Peyer's patch (tissue), 4 donors: ENCODE results near the gene ALS2CL. TPM values are rescaled to one million over a fixed set of nuclear protein-coding genes. Genes with fewer than 3 reads are reported as not detected.

Experiments used
- DNase-seq, 3 donors: peaks; one replicate each; pipeline ENCODE4 v3.0.0-alpha.2; 2017 to 2019
- H3K27ac ChIP-seq, 4 donors: fragments of 200-600 bp; sonication (generic); one replicate each; pipeline ENCODE4 v1.5.1; 2016 to 2019
- H3K27me3 ChIP-seq, 2 donors: fragments of 200-600 bp; sonication (generic); one replicate each; pipeline ENCODE4 v1.5.1; 2019
- H3K36me3 ChIP-seq, 3 donors: fragments of 200-600 bp; sonication (generic); one replicate each; pipeline ENCODE4 v1.5.1; 2016 to 2019
- H3K4me1 ChIP-seq, 4 donors: fragments of 200-600 bp; sonication (generic); one replicate each; pipeline ENCODE4 v1.5.1; 2016 to 2019
- H3K4me3 ChIP-seq, 4 donors: fragments of 200-600 bp; sonication (generic); 1 replicate in 3 of 4; 2 replicates in 1 of 4; pipeline ENCODE4 v1.5.1; 2016 to 2019; ENCODE audit warnings: mild to moderate bottlenecking in 1 of 4
- H3K9me3 ChIP-seq, 4 donors: fragments of 200-600 bp; sonication (generic); one replicate each; pipeline ENCODE4 v1.5.1; 2016 to 2019; ENCODE audit warnings: mild to moderate bottlenecking in 1 of 4
- CTCF ChIP-seq, 6 experiments: fragments of 450-650 bp in 4 of 6; fragments of 200-600 bp in 2 of 6; sonication (generic) in 1 of 6; IDR thresholded peaks; one replicate each; pipeline ENCODE4 v1.5.1; 2017 to 2019; ENCODE audit warnings: antibody characterized with exemption in 6 of 6, mild to moderate bottlenecking in 3 of 6, moderate library complexity in 1 of 6
- POLR2A ChIP-seq, 2 donors: fragments of 450-650 bp; IDR thresholded peaks; one replicate each; pipeline ENCODE4 v1.5.1; 2017; ENCODE audit warnings: antibody characterized with exemption in 2 of 2, mild to moderate bottlenecking in 2 of 2, moderate library complexity in 2 of 2
- total RNA-seq, 4 donors: library from RNA; depleted of rRNA; stranded (reverse); fragments of >200 nt; gene quantifications; one replicate each; pipeline ENCODE4 v1.1.0, GENCODE V29; 2016

ALS2CL gene
- total RNA-seq, 4 donors from 2014 or later, result 64.3 to 113 (median 82.7) TPM

- TF ChIP-seq POLR2A (IDR thresholded peaks at IDR 0.05), result no peak
- no peak for TF ChIP-seq CTCF (IDR thresholded peaks at IDR 0.05)
- H3K27ac ChIP-seq, result peak overlapping the region in 3 of 4 donors; percentile 38 to 58 (median 55)
- H3K4me3 ChIP-seq, result peak overlapping the region in 3 of 4 donors; percentile 12 to 25 (median 14)
- DNase-seq, result no peak
- no peaks in the 10 kb centered on the region for H3K4me1 ChIP-seq
- H3K27me3 ChIP-seq, result no peaks in the 10 kb centered on the region
- H3K9me3 ChIP-seq, result no peaks in the 10 kb centered on the region
- peaks cover 0 to 3% (median 0%) of the 10 kb centered on the region in 3 donors for H3K36me3 ChIP-seq
These were observed 16.7 kb downstream of the ALS2CL start for GRCh38 chr3:46676601-46677410.

DNA sequence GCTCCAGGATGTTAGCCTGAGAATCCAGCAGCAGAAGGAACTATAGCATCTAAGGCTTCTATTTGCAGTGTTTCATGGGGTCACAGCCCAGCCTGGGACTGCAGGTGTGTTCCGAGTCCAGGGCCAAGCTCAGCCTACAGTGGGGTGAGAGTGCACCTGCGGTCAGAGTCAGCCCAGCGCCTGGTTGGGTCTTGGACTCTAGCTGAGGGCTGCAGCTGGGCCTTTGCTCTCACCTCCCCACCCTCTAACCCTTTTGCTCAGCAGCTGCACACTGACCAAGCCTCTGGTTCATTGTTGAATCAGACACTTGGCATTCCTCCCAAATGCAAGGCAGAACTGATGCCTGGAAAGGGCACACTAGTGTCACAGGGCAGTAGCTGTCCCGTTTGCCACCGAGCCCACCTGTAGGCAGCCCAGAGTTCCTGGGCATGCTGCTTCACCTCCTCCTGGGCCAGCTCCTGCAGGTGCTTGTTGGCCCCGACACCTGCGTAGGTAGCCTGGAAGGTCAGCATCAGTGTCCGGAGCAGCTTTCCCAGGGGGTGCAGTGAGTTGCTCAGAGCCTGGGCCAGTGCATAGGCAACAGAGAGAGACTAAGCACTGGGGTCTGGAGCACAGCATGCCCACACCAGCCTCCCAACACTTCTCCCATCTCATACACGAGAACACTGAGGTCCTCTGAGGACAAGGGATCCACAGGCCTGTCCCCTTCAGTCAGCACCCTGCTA lies 17.5 kb downstream of the ALS2CL start:
- TF ChIP-seq POLR2A (IDR thresholded peaks at IDR 0.05), result no peak
- TF ChIP-seq CTCF (IDR thresholded peaks at IDR 0.05), result no peak
- H3K36me3 ChIP-seq, result peaks cover 0 to 3% (median 0%) of the 10 kb centered on the region in 3 donors
- no peaks in the 10 kb centered on the region for H3K9me3 ChIP-seq
- H3K27ac ChIP-seq, result no peak overlapping the region
- no peak overlapping the region for H3K4me3 ChIP-seq
- no peaks in the 10 kb centered on the region for H3K27me3 ChIP-seq
- H3K4me1 ChIP-seq, result no peaks in the 10 kb centered on the region
- DNase-seq, result peak in 1 of 3 donors; percentile 34

DNA sequence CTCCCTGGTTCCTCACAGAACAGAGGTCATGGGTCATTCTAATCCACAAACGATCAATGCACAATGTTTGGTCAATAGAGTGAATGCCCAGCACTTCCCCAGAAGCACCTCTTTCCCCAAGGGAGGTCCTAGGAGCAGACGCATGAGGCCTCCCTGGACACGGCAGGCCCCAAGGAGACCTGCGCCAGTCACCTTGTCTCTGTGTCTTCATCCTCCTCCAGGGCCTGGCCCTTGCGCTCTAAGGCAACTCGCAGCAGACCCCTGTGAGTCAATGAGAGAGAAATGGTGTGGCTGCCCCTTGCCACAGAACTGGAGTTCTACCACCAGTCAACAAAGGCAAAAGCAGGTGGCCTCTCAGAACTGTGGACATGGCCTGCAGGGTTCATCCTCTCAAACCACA lies 18.1 kb downstream of the ALS2CL start:
- Histone ChIP-seq H3K36me3 (peaks cover 0 to 3% (median 0%) of the 10 kb centered on the region in 3 donors), H3K27me3 (no peaks in the 10 kb centered on the region), H3K9me3 (no peaks in the 10 kb centered on the region), H3K27ac (no peak overlapping the region), H3K4me3 (no peak overlapping the region), H3K4me1 (no peaks in the 10 kb centered on the region)
- no peak for TF ChIP-seq POLR2A (IDR thresholded peaks at IDR 0.05)
- no peak for TF ChIP-seq CTCF (IDR thresholded peaks at IDR 0.05)
- DNase-seq, result peak in 1 of 3 donors; percentile 38

DNA sequence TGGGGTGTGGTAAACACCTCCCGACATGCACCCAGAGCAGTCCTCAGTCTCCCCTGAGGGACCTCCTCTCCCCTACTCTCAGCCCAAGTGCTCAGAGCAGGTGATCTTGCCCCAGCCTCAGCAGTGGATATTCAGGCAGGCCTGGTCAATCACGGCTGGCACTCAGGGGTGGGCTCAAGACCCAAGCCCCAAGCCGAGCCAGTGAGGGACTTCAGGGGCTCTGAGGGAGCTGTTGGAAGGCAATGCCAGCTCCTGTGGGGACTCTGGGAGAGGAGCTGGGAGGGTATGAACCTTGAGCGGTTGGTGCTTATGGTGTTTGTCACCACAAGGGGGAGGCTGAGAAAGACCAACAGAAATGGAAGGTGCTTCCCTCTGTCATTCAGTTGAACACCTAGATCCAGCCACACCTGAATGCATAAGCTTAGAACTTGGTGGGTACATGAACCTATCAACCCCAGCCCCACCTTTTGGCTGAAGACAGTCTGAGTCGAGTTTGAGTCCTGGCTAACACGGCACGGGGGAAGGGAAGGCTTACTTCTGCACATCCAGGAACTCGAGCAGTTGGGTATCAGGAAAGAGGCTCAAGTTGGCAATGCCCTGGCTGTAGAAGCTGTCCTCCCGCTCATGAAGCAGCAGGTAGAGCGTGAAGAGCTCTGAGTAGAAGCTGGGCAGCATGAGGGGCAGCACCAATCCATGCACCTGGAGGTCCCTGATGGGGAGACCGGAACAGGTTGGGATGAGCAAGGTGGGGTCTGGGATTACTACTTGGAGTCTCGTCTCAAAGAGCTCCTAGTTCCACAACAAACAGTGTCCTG lies 19.2 kb downstream of the ALS2CL start:
- Histone ChIP-seq H3K4me1 (no peaks in the 10 kb centered on the region), H3K27me3 (no peaks in the 10 kb centered on the region), H3K27ac (no peak overlapping the region), H3K9me3 (no peaks in the 10 kb centered on the region), H3K4me3 (no peak overlapping the region), H3K36me3 (peaks cover 0 to 3% (median 0%) of the 10 kb centered on the region in 3 donors)
- peak in 2 of 3 donors; percentile 19 to 36 for DNase-seq
- TF ChIP-seq POLR2A (IDR thresholded peaks at IDR 0.05) (no peak), CTCF (IDR thresholded peaks at IDR 0.05) (no peak)
